Body of pancreas (tissue), 4 donors: ENCODE data around the gene KRTAP5-1. TPM values are rescaled to one million over a fixed set of nuclear protein-coding genes. Genes with fewer than 3 reads are reported as not detected.

Experiments
- ATAC-seq: fragments of 150-250 bp; one replicate; pipeline ENCODE4 v1.9.1; 2016
- DNase-seq, 4 donors: peaks; one replicate each; pipeline ENCODE4 v3.0.0-alpha.2; 2019
- H3K27ac ChIP-seq, 4 donors: fragments of 200-600 bp; sonication (generic); 1 replicate in 3 of 4; 2 replicates in 1 of 4; pipeline versions ENCODE4 v1.5.1 to v1.6.1; 2016 to 2019; ENCODE audit warnings: mild to moderate bottlenecking in 1 of 4, mixed read lengths in 1 of 4, moderate library complexity in 1 of 4
- H3K27me3 ChIP-seq, 2 donors: fragments of 200-600 bp; sonication (generic); one replicate each; pipeline ENCODE4 v1.6.0; 2016; ENCODE audit warnings: mild to moderate bottlenecking in 1 of 2
- H3K36me3 ChIP-seq, 2 donors: fragments of 200-600 bp; sonication (generic); replicated peaks in 1 of 2; 2 replicates each; pipeline ENCODE4 v1.5.1; 2016; ENCODE audit warnings: low read depth in 2 of 2; ENCODE audit not compliant: insufficient read depth in 1 of 2
- H3K4me1 ChIP-seq: fragments of 200-600 bp; sonication (generic); one replicate; pipeline ENCODE4 v1.6.0; 2016
- H3K4me3 ChIP-seq, 2 donors: fragments of 200-600 bp; sonication (generic); 1 replicate in 1 of 2; 2 replicates in 1 of 2; pipeline ENCODE4 v1.5.1; 2016 to 2019
- H3K9me3 ChIP-seq, 3 donors: fragments of 200-600 bp; sonication (generic); 1 replicate in 2 of 3; 2 replicates in 1 of 3; pipeline ENCODE4 v1.5.1; 2016
- POLR2A ChIP-seq, 3 donors: fragments of 450-650 bp; IDR thresholded peaks; one replicate each; pipeline ENCODE4 v1.6.1; 2016; ENCODE audit warnings: antibody characterized with exemption in 3 of 3, mild to moderate bottlenecking in 2 of 3
- WGBS, 2 donors: methylation state at CpG; one replicate each; pipeline ENCODE4 v1.1.5; 2017; 5-methylcytosine and 5-hydroxymethylcytosine counted together
- intact Hi-C: fragments of 100-400 bp; cut with DNase I; formaldehyde crosslinking; loops from one replicate; pipeline ENCODE4 v1.15.1; 2023
- total RNA-seq, 2 donors: library from RNA; depleted of rRNA; stranded (reverse); fragments of >200 nt; gene quantifications; one replicate each; pipeline ENCODE4 v1.1.0, GENCODE V29; 2016
- TF ChIP-seq, protein P1 (sequence below), 7 experiments: fragments of 450-650 bp in 4 of 7; fragments of 200-600 bp in 3 of 7; sonication (generic) in 3 of 7; IDR thresholded peaks; one replicate each; pipeline ENCODE4 v1.5.1; 2016 to 2019; ENCODE audit warnings: antibody characterized with exemption in 7 of 7

The KRTAP5-1 gene
- total RNA-seq, 2 donors from 2014 or later, result not detected

DNA sequence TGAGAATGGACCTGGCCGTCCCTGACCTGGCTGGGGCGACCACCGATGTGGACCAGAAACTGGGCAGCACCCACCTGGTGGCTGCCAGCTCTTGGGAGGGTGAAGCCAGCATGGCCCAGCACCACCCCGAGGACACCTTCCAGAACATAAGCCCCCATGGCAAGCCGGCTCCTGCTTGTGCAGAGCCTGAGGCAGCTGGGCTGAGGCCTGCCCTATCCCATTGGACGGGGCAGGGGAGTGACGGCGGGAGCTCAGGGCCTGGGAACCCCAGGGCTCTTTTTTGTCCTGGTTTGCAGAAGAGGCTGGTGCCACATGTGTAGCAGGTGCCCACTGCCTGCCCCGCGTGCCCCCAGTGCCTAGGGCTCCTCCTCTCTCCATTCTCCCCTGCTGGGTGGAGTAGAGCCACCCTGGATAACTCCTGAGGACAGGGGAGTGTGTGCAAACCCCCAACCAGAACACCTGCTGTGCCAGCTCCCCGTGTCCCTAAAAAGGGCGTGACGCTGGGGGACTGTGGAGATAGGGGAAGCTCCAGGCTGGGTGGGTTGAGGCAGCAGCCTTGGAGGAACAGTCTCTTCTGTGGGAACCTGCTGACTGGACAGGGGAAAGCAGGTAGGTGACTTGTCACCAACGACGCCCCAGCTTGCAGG lies 25.0 kb downstream of the KRTAP5-1 start:
- Histone ChIP-seq H3K27me3 (no peaks in the 10 kb centered on the region), H3K4me1 (peaks cover 68% of the 10 kb centered on the region), H3K4me3 (no peak overlapping the region), H3K9me3 (no peaks in the 10 kb centered on the region), H3K27ac (peak overlapping the region; percentile 94 to 99 (median 98)), H3K36me3 (peaks cover 0 to 5% of the 10 kb centered on the region in 2 donors)
- no peak for TF ChIP-seq POLR2A (IDR thresholded peaks at IDR 0.05)
- TF ChIP-seq, protein P1, sequence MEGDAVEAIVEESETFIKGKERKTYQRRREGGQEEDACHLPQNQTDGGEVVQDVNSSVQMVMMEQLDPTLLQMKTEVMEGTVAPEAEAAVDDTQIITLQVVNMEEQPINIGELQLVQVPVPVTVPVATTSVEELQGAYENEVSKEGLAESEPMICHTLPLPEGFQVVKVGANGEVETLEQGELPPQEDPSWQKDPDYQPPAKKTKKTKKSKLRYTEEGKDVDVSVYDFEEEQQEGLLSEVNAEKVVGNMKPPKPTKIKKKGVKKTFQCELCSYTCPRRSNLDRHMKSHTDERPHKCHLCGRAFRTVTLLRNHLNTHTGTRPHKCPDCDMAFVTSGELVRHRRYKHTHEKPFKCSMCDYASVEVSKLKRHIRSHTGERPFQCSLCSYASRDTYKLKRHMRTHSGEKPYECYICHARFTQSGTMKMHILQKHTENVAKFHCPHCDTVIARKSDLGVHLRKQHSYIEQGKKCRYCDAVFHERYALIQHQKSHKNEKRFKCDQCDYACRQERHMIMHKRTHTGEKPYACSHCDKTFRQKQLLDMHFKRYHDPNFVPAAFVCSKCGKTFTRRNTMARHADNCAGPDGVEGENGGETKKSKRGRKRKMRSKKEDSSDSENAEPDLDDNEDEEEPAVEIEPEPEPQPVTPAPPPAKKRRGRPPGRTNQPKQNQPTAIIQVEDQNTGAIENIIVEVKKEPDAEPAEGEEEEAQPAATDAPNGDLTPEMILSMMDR (IDR thresholded peaks at IDR 0.05), result no peak
- ATAC-seq (no peak), DNase-seq (peak in 1 of 4 donors; percentile 13)
- WGBS, 2 donors, result 83 to 88% methylated on average over 7 to 15 of the region's 15 CpGs
- intact Hi-C loops, result no loop called here

DNA sequence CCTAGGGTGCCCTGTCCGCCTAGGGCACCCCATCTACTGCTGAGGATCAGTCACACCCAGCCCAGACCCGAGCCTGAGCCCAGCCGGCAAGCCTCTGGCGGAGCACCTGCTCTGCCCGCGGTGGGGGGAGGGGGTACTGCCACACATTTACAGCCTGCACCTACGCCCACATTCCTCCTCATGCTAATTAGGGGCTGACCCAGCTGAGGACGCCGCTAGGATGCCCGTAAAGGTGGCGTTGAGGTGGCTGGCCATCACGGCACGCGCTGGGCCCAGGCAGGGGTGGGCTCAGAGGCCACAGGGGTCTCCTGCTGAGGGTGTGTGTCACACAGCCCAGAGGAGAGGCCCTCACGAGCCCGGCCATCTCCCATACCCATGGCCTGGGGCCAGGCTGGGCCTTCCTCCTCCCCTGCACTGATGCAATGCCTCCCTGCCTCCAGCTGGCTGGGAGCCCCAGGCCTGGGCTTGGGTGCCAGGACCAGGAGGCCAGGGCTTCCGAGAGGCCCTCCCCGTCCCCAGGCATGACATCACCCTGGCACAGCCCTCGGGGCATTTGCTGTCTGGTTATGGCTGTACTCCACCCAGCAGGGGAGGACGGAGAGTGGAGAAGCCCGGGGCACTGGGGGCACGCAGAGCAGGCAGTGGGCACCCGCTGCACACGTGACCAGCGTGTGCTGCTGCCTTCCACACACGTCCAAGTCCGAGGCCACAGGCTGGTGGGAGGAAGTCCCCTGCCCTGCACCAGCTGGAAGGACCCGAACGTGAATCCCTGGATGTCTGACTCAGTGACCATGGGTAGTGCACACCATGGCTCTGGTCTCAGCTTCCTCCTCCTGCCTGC lies 25.8 kb downstream of the KRTAP5-1 start:
- peaks cover 0 to 5% of the 10 kb centered on the region in 2 donors for H3K36me3 ChIP-seq
- 10 to 21% methylated on average over 7 to 29 of the region's 29 CpGs for WGBS, 2 donors
- peak overlapping the region; percentile 94 to 99 (median 98) for H3K27ac ChIP-seq
- no peaks in the 10 kb centered on the region for H3K27me3 ChIP-seq
- ATAC-seq (peak; percentile 92), DNase-seq (peak; percentile 98 to 99 (median 98))
- H3K9me3 ChIP-seq, result no peaks in the 10 kb centered on the region
- TF ChIP-seq, protein P1 (IDR thresholded peaks at IDR 0.05), result peak in 3 of 7 experiments; percentile 20 to 29 (median 25)
- TF ChIP-seq POLR2A (IDR thresholded peaks at IDR 0.05), result peak; percentile 70 to 80 (median 77)
- H3K4me1 ChIP-seq, result peaks cover 68% of the 10 kb centered on the region
- intact Hi-C loops, result no loop called here
- H3K4me3 ChIP-seq, result no peak overlapping the region

DNA sequence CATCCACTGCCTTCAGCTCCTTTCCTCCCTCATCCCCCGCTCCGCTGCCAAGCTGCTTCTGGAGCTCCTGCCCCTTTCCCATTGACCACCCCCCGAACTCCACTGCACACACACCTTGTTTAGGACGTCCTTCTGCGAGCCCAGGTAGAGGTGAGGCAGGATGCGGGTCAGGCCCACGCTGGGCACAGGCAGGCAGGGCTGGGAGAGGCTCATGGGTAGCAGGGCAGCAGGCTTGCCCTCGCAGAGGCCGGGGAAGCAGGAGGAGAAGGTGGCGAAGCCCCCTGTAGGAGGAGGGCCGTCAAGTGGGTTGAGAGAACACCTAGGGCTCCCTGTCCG lies 26.3 kb downstream of the KRTAP5-1 start:
- H3K27me3 ChIP-seq, result no peaks in the 10 kb centered on the region
- no peaks in the 10 kb centered on the region for H3K9me3 ChIP-seq
- H3K4me3 ChIP-seq, result no peak overlapping the region
- TF ChIP-seq POLR2A (IDR thresholded peaks at IDR 0.05), result no peak
- TF ChIP-seq, protein P1 (IDR thresholded peaks at IDR 0.05), result no peak
- no peak for ATAC-seq
- peaks cover 0 to 5% of the 10 kb centered on the region in 2 donors for H3K36me3 ChIP-seq
- no peak for DNase-seq
- H3K4me1 ChIP-seq, result peaks cover 68% of the 10 kb centered on the region
- 33 to 35% methylated on average over 7 to 12 of the region's 12 CpGs for WGBS, 2 donors
- H3K27ac ChIP-seq, result peak overlapping the region; percentile 94 to 99 (median 98)
- intact Hi-C loops, result no loop called here

DNA sequence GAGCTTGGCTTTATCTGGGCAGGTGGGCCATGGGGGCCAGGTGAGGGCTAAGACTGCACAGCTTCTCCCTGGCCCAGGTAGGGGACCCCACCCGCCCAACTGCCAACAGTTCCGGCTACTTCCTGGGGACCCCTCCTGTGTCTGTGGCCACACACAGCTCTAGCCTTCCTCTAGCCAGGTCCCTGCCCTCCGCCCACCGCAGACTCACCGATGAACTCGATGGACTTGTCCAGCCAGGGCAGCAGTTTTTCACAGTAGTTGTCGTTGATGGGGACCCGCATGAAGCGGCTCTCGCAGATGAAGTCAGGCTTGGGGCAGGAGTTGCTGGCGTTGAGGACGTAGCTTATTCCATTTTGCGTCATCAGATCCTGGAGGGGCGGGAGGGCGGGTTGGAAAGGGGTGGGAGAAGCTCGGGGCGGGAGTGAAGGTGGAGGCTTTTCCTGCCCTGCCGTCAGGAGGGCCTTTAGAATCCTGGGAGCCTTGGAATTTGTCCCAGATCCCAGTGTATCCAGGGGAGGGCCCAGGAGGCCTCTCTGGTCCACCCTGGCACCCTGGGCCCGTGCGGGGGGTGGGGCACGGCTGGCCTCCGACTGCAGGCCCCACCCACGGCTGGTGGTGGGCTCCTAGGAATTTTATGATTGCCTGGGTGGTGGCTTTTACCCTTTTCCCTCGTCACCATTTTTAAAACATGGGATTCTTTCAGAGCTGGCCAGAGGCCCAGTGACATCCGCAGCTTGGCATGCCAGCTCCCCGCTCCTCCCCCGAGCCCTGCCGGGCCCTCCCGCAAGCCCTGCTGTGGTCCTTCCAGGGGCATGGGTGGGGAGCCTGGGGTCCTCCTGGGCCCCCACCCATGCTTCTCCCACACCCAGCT lies 26.9 kb downstream of the KRTAP5-1 start:
- ATAC-seq, result no peak
- Histone ChIP-seq H3K9me3 (no peaks in the 10 kb centered on the region), H3K27ac (peak overlapping the region; percentile 94 to 99 (median 98)), H3K4me3 (no peak overlapping the region), H3K27me3 (no peaks in the 10 kb centered on the region), H3K4me1 (peaks cover 70% of the 10 kb centered on the region), H3K36me3 (peaks cover 0 to 5% of the 10 kb centered on the region in 2 donors)
- intact Hi-C loops, result no loop called here
- peak; percentile 64 to 81 (median 70) for DNase-seq
- WGBS, 2 donors, result 40 to 53% methylated on average over 21 to 27 of the region's 29 CpGs
- TF ChIP-seq, protein P1 (IDR thresholded peaks at IDR 0.05), result no peak
- TF ChIP-seq POLR2A (IDR thresholded peaks at IDR 0.05), result no peak
